Keratinocyte (primary cell): ENCODE measurements around the gene SEZ6. TPM values are rescaled to one million over a fixed set of nuclear protein-coding genes. Genes with fewer than 3 reads are reported as not detected.

Experiments
- DNase-seq: peaks from one replicate; pipeline ENCODE4 v3.0.0-alpha.2; 2011; ENCODE audit warnings: low read depth, missing footprints, low spot score
- FAIRE-seq: peaks from 2 replicates; lab custom pipeline; 2011; peaks lifted over from hg19 to GRCh38; lab: Jason Lieb, UNC
- H2AFZ ChIP-seq: 2 replicates; pipeline ENCODE4 v1.6.0; 2012; ENCODE audit warnings: low read length, control low read depth, inconsistent platforms; ENCODE audit not compliant: control insufficient read depth
- H3K27ac ChIP-seq: 2 replicates; pipeline ENCODE4 v1.5.1; 2011; ENCODE audit warnings: low read length; ENCODE audit not compliant: control insufficient read depth, insufficient read depth
- H3K27me3 ChIP-seq: 3 replicates; pipeline ENCODE4 v1.6.0; 2011; ENCODE audit warnings: low read length; ENCODE audit not compliant: control insufficient read depth, insufficient read depth; ENCODE audit errors: extremely low read depth
- H3K36me3 ChIP-seq, 2 experiments: 2 replicates in 1 of 2; 3 replicates in 1 of 2; pipeline ENCODE4 v1.5.1; 2011; ENCODE audit warnings: low read length in 2 of 2, mild to moderate bottlenecking in 1 of 2; ENCODE audit not compliant: control insufficient read depth in 2 of 2, insufficient read depth in 2 of 2; ENCODE audit errors: extremely low read depth in 1 of 2
- H3K4me1 ChIP-seq: 3 replicates; pipeline ENCODE4 v1.5.1; 2011; ENCODE audit warnings: low read length; ENCODE audit not compliant: control insufficient read depth, insufficient read depth; ENCODE audit errors: extremely low read depth
- H3K4me2 ChIP-seq: 3 replicates; pipeline ENCODE4 v1.6.0; 2011; ENCODE audit warnings: low read depth, low read length; ENCODE audit not compliant: control insufficient read depth, insufficient read depth; ENCODE audit errors: extremely low read depth
- H3K4me3 ChIP-seq, 3 experiments: fragments of 200-600 bp in 1 of 3; sonication (generic) in 1 of 3; 2 replicates in 2 of 3; 3 replicates in 1 of 3; pipeline ENCODE4 v1.5.1; 2011 to 2016; ENCODE audit warnings: low read length in 3 of 3, mild to moderate bottlenecking in 3 of 3, control low read depth in 2 of 3, inconsistent platforms in 1 of 3, low read depth in 1 of 3, mixed read lengths in 1 of 3, mixed run types in 1 of 3, moderate library complexity in 1 of 3; ENCODE audit not compliant: control insufficient read depth in 2 of 3, insufficient read depth in 2 of 3; ENCODE audit errors: extremely low read depth in 1 of 3
- H3K79me2 ChIP-seq: 2 replicates; pipeline ENCODE4 v1.6.0; 2012; ENCODE audit warnings: low read length; ENCODE audit not compliant: control insufficient read depth, insufficient read depth
- H3K9ac ChIP-seq: 3 replicates; pipeline ENCODE4 v1.6.0; 2011; ENCODE audit warnings: low read length; ENCODE audit not compliant: control insufficient read depth, insufficient read depth; ENCODE audit errors: extremely low read depth
- H3K9me1 ChIP-seq: 3 replicates; pipeline ENCODE4 v1.6.0; 2011; ENCODE audit warnings: low read length; ENCODE audit not compliant: control insufficient read depth, insufficient read depth; ENCODE audit errors: extremely low read depth
- H3K9me3 ChIP-seq: 2 replicates; pipeline ENCODE4 v1.5.1; 2012; ENCODE audit warnings: low read depth, low read length; ENCODE audit not compliant: control insufficient read depth
- H4K20me1 ChIP-seq: 3 replicates; pipeline ENCODE4 v1.6.0; 2011; ENCODE audit warnings: low read length; ENCODE audit not compliant: control insufficient read depth, insufficient read depth; ENCODE audit errors: extremely low read depth
- CTCF ChIP-seq, 3 experiments: IDR thresholded peaks in 1 of 3; conservative IDR thresholded peaks in 1 of 3; optimal IDR thresholded peaks in 1 of 3; 2 replicates in 2 of 3; 3 replicates in 1 of 3; pipeline versions ENCODE3 to v1.5.1; 2011; ENCODE audit warnings: low read length in 3 of 3, mild to moderate bottlenecking in 3 of 3, moderate library complexity in 2 of 3, control low read depth in 1 of 3, inconsistent platforms in 1 of 3; ENCODE audit not compliant: insufficient read depth in 2 of 3; ENCODE audit errors: extremely low read depth in 1 of 3
- EZH2 ChIP-seq: IDR thresholded peaks from one replicate; pipeline ENCODE4 v1.6.1; 2012; ENCODE audit warnings: inconsistent platforms, mild to moderate bottlenecking, low read length, moderate library complexity
- dilution Hi-C: fragments of 300-500 bp; cut with MboI; formaldehyde crosslinking; loops from one replicate; pipeline ENCODE4 v1.7.0; 2020; ENCODE audit warnings: low sequenced_read_pairs; ENCODE audit not compliant: extremely low pct_ligation_motif_present
- polyA plus RNA-seq, 5 experiments: library from polyadenylated mRNA; depleted of rRNA in 3 of 5; stranded (reverse) in 3 of 5; stranded (forward) in 1 of 5; unstranded in 1 of 5; fragments of >200 nt; gene quantifications; 1 replicate in 1 of 5; 2 replicates in 3 of 5; 3 replicates in 1 of 5; pipeline versions ENCODE4 v1.2.1 to v1.2.3, GENCODE V29; 2011 to 2012; ENCODE audit warnings: missing spikeins in 2 of 5, low read depth in 1 of 5, low replicate concordance in 1 of 5

Gene SEZ6
- polyA plus RNA-seq, 1 donor (not counting 4 experiments of a cell fraction or from before 2014, with no cell fraction given) = not detected

DNA sequence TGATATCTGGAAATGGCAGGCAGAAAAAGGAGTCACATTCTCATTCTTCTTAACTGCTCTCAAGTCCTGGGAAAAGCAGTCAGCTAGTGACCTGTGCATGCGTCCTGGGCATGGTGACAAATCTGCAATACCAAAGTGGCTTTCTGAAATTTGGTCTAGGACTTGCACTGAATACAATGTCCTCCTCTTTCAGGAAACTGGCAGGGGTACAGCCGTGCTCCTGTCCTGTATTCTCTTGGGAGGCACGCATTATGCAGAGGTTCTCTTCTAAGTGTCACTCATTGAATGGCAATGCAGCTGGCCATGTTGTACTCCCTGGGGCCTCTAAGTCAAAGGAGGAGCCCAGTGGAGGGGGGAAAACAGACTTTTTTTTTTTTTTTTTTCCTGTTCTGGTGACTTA lies 65.2 kb downstream of the SEZ6 start:
- no peak overlapping the region for H3K9ac ChIP-seq
- dilution Hi-C loops = no loop called here
- H3K4me2 ChIP-seq = no peak overlapping the region
- H3K9me3 ChIP-seq = no peaks in the 10 kb centered on the region
- H4K20me1 ChIP-seq = peaks cover 4% of the 10 kb centered on the region
- peaks cover 9% of the 10 kb centered on the region for H3K4me1 ChIP-seq
- H2AFZ ChIP-seq = no peak overlapping the region
- H3K9me1 ChIP-seq = no peaks in the 10 kb centered on the region
- DNase-seq = no peak
- peaks cover 5 to 9% of the 10 kb centered on the region in 2 experiments for H3K36me3 ChIP-seq
- peaks cover 92% of the 10 kb centered on the region for H3K79me2 ChIP-seq
- H3K27me3 ChIP-seq = no peaks in the 10 kb centered on the region
- H3K4me3 ChIP-seq = no peak overlapping the region
- no peak for FAIRE-seq
- H3K27ac ChIP-seq = no peak overlapping the region
- TF ChIP-seq CTCF (optimal IDR thresholded peaks at IDR 0.05 in 1 of 3, IDR thresholded peaks at IDR 0.05 in 1 of 3, conservative IDR thresholded peaks at IDR 0.05 in 1 of 3; ENCODE audit: extremely low read depth in 1 of 3, insufficient read depth in 2 of 3, low read length in 3 of 3) = no peak
- TF ChIP-seq EZH2 = no peak

DNA sequence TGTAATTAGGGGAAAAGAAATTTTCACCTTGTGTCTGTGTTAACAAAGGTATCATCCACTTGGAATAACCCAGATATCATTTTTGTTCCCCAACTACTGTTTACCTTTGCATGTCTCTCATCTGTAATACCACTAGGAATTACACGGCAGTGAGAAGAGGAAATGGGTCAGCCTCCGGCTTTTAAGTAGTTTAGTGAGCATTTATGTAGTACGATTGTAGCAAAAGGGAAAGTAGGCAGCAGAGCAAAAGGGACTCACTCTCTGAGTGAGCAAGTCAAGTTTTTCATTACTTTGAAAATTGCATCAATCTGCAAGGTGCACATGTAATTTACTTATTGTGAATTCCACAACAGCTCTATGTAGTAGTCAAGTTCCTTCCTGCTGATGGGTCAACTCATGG lies 65.7 kb downstream of the SEZ6 start:
- no peak for TF ChIP-seq EZH2
- no peak for TF ChIP-seq CTCF (optimal IDR thresholded peaks at IDR 0.05 in 1 of 3, IDR thresholded peaks at IDR 0.05 in 1 of 3, conservative IDR thresholded peaks at IDR 0.05 in 1 of 3; ENCODE audit: extremely low read depth in 1 of 3, insufficient read depth in 2 of 3, low read length in 3 of 3)
- Histone ChIP-seq H3K9me3 (no peaks in the 10 kb centered on the region), H3K36me3 (peaks cover 5 to 8% of the 10 kb centered on the region in 2 experiments), H2AFZ (no peak overlapping the region), H3K9me1 (no peaks in the 10 kb centered on the region), H3K9ac (no peak overlapping the region), H3K79me2 (peaks cover 90% of the 10 kb centered on the region), H3K27me3 (no peaks in the 10 kb centered on the region), H4K20me1 (peaks cover 4% of the 10 kb centered on the region), H3K4me1 (peaks cover 4% of the 10 kb centered on the region), H3K4me2 (no peak overlapping the region), H3K27ac (no peak overlapping the region), H3K4me3 (no peak overlapping the region)
- dilution Hi-C loops = no loop called here
- DNase-seq (no peak), FAIRE-seq (no peak)
